ENCODE data around the gene CRACR2A. TPM values are rescaled to one million over a fixed set of nuclear protein-coding genes. Genes with fewer than 3 reads are reported as not detected.

CRACR2A gene
- total and polyA plus RNA-seq, 2 of the 13 experiments (the other 11 are each of a cell fraction or from before 2014, with no cell fraction given): 0.09 to 0.20 TPM

DNA sequence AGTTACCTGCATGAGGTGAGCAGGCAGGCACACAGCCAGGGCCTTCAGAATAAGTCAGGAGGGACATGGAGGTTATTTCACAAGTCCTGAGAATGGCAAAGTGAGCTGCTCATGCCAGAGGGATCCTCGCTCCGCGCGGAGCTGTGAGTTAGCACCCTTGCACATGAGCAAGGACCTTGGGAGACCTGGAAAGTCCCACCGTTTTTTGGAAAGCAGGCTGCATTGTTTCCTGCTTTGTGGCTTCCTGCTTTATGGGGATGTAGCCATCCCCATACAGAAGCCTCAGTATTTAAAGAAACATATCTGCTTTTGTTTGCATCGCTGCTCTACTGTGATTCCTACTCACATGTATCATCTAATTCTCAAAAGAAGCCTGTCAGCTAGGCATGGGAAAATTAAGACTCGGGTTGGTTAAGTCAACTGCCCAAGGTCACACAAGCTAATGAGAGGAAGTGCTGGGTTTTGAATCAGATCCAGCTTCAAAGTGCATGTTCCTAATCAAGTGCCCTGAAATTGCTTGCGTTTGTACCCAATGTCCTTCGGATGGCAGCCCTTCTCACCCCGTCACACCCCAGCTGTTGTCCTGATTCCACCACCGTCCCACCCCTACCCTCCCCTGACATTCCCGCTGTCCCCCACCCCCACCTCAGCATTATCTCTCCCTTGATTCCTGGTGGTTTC is 106.2 kb downstream of the CRACR2A start (continued):
- TF ChIP-seq, protein P1, sequence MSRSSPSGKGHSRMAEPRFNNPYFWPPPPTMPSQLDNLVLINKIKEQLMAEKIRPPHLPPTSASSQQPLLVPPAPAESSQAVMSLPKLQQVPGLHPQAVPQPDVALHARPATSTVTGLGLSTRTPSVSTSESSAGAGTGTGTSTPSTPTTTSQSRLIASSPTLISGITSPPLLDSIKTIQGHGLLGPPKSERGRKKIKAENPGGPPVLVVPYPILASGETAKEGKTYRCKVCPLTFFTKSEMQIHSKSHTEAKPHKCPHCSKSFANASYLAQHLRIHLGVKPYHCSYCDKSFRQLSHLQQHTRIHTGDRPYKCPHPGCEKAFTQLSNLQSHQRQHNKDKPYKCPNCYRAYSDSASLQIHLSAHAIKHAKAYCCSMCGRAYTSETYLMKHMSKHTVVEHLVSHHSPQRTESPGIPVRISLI (CRISPR knock-in tag; IDR thresholded peaks at IDR 0.05; ENCODE audit: borderline replicate concordance): no peak

DNA sequence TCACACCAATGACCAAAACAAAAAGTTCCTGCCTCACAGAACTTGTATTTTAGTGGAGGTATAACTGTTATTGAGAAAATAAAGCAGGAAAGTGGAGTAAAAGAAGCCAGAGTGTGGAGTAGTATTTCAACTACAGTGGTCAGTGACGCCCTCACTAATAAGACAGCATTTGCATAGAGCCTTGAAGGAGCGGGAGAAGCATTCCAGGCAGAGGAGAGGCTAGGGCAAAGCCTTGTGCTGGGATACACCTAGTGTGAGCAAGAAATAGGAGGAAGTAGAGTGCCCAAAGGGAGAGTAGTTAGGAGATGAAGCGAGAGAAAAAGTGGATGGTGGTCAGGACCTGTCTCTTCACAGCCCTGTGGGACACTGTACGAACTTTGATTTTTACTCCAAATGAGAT is 107.8 kb downstream of the CRACR2A start:
- DNase-seq (ENCODE audit: low spot score): no peak
- intact Hi-C loops (cut with micrococcal nuclease; ENCODE audit: unreplicated experiment): no loop called here
- H3K27me3 ChIP-seq (ENCODE audit: control insufficient read depth in 1 of 2, insufficient read depth in 2 of 2, low read length in 2 of 2): peaks cover 0 to 10% of the 10 kb centered on the region in 2 experiments; a peak in 3 of 5 replicates
- H2AFZ ChIP-seq (ENCODE audit: low read length): no peak overlapping the region
- H3K27ac ChIP-seq (ENCODE audit: extremely low read length, insufficient read depth, low read length): no peak overlapping the region
- CTCF ChIA-PET (ENCODE audit: low intra/inter-chr PET ratio, low total read pairs): no interaction called here
- H3K4me2 ChIP-seq (ENCODE audit: low read depth, low read length): no peak overlapping the region
- no peaks in the 10 kb centered on the region for H4K20me1 ChIP-seq (ENCODE audit: insufficient read depth, low read length)
- no peak for FAIRE-seq
- 11% methylated on average over 4 of the region's 4 CpGs for WGBS (ENCODE audit: low lambda C conversion rate)
- no peaks in the 10 kb centered on the region for H3K4me1 ChIP-seq (ENCODE audit: insufficient read depth, low read length)
- no TSS peak for BruUV-seq (replicated peaks)
- POLR2A ChIA-PET: no interaction called here
- ATAC-seq: no peak
- H3K79me2 ChIP-seq (ENCODE audit: insufficient read depth, low read length): no peaks in the 10 kb centered on the region
- no peak overlapping the region for H3K9ac ChIP-seq (ENCODE audit: insufficient read depth, low read depth, low read length)
- no peaks in the 10 kb centered on the region for H3K36me3 ChIP-seq (replicated peaks in 1 of 2; ENCODE audit: control insufficient read depth in 1 of 2, insufficient read depth in 2 of 2, low read length in 2 of 2)
- no peak for TF ChIP-seq HMGA1 (CRISPR knock-in tag; conservative IDR thresholded peaks at IDR 0.05)
- TF ChIP-seq NONO (IDR thresholded peaks at IDR 0.05): no peak
- no peak for TF ChIP-seq NONO (CRISPR knock-in tag; conservative IDR thresholded peaks at IDR 0.05)
- no peak for TF ChIP-seq ADNP (CRISPR knock-in tag; IDR thresholded peaks at IDR 0.05)
- TF ChIP-seq, protein P2, sequence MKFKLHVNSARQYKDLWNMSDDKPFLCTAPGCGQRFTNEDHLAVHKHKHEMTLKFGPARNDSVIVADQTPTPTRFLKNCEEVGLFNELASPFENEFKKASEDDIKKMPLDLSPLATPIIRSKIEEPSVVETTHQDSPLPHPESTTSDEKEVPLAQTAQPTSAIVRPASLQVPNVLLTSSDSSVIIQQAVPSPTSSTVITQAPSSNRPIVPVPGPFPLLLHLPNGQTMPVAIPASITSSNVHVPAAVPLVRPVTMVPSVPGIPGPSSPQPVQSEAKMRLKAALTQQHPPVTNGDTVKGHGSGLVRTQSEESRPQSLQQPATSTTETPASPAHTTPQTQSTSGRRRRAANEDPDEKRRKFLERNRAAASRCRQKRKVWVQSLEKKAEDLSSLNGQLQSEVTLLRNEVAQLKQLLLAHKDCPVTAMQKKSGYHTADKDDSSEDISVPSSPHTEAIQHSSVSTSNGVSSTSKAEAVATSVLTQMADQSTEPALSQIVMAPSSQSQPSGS (CRISPR knock-in tag; IDR thresholded peaks at IDR 0.05): no peak
- H3K4me3 ChIP-seq (replicated peaks in 1 of 3; ENCODE audit: insufficient read depth in 1 of 3, low read depth in 2 of 3, low read length in 3 of 3): no peak overlapping the region
- in situ Hi-C loops (cut with HindIII; ENCODE audit: extremely low pct_ligation_motif_present, low pct_unique_long_range_greater_than_20kb): loop anchor here (10.0 kb wide), 1 partner anchor 330 kb away; no protein-coding TSS in a partner anchor
- H3K9me3 ChIP-seq (ENCODE audit: low read length): no peaks in the 10 kb centered on the region

All from HepG2 (cell line).